PFSK-1 (cell line): ENCODE measurements around the gene CYSLTR2.

Experiments
- POLR2AphosphoS5 ChIP-seq: IDR thresholded peaks from 2 replicates; pipeline ENCODE4 v1.6.1; 2012; ENCODE audit warnings: low read depth, mild to moderate bottlenecking, control low read depth, low read length, moderate library complexity
- TAF1 ChIP-seq: IDR thresholded peaks from 2 replicates; pipeline ENCODE4 v1.6.1; 2012; ENCODE audit warnings: low read length, control low read depth, borderline replicate concordance; ENCODE audit not compliant: insufficient read depth

GRCh38 chr13:48635478-48635877 lies 18.3 kb upstream of the CYSLTR2 start:
- TF ChIP-seq POLR2AphosphoS5: no peak
- no peak for TF ChIP-seq TAF1
